HEK293 (cell line): ENCODE data around the gene MAFF.

Experiments
- CTCF ChIA-PET: fragments of 350-600 bp; formaldehyde crosslinking; extraction: SDS; loops from one replicate; lab custom pipeline; 2021; ENCODE audit warnings: antibody characterized with exemption; lab: Yijun Ruan, JAX
- POLR2A ChIA-PET: fragments of 300-600 bp; formaldehyde crosslinking; extraction: SDS; loops from one replicate; lab custom pipeline; 2020; ENCODE audit warnings: antibody characterized with exemption, inconsistent platforms; lab: Yijun Ruan, JAX
- H3K27ac ChIP-seq: fragments of 200-500 bp; sonication (Bioruptor generic); 2 replicates; pipeline ENCODE4 v1.5.1; 2014; ENCODE audit warnings: low read depth, low read length, control low read depth, inconsistent platforms; ENCODE audit errors: extremely low read depth
- H3K36me3 ChIP-seq, 2 experiments: fragments of 200-500 bp in 1 of 2; sonication (Bioruptor generic) in 1 of 2; 1 replicate in 1 of 2; 2 replicates in 1 of 2; pipeline ENCODE4 v1.5.1; 2014 to 2017; ENCODE audit warnings: inconsistent platforms in 2 of 2, low read length in 2 of 2; ENCODE audit not compliant: control insufficient read depth in 2 of 2, insufficient read depth in 1 of 2
- H3K4me1 ChIP-seq: fragments of 200-500 bp; sonication (Bioruptor generic); 2 replicates; pipeline ENCODE4 v1.5.1; 2014; ENCODE audit warnings: mild to moderate bottlenecking, low read length, inconsistent platforms; ENCODE audit not compliant: control insufficient read depth, insufficient read depth
- H3K4me3 ChIP-seq: 2 replicates; pipeline ENCODE4 v1.5.1; 2011; ENCODE audit warnings: low read depth, mild to moderate bottlenecking, control low read depth, low read length, moderate library complexity
- H3K9me3 ChIP-seq: fragments of 200-500 bp; sonication (Bioruptor generic); 2 replicates; pipeline ENCODE4 v1.5.1; 2014; ENCODE audit warnings: low read depth, low read length, inconsistent platforms; ENCODE audit not compliant: control insufficient read depth, insufficient read depth
- HOXA7 ChIP-seq: sonication (generic); formaldehyde crosslinking; IDR thresholded peaks from 2 replicates; pipeline ENCODE4 v1.8.1; 2022; ENCODE audit warnings: missing genetic modification reagents, borderline replicate concordance
- KLF16 ChIP-seq: fragments of 450-650 bp; formaldehyde crosslinking; IDR thresholded peaks from 2 replicates; pipeline ENCODE4 v1.5.1; 2017; ENCODE audit warnings: missing biosample characterization, missing genetic modification characterization
- MEIS1 ChIP-seq: sonication (generic); formaldehyde crosslinking; IDR thresholded peaks from 2 replicates; pipeline ENCODE4 v1.8.1; 2022; ENCODE audit warnings: missing genetic modification reagents, mild to moderate bottlenecking, borderline replicate concordance
- REPIN1 ChIP-seq: fragments of 450-650 bp; formaldehyde crosslinking; IDR thresholded peaks from 2 replicates; pipeline ENCODE4 v1.5.1; 2017; ENCODE audit warnings: missing biosample characterization, missing genetic modification characterization, low read depth
- TCF7L2 ChIP-seq: IDR thresholded peaks from 2 replicates; pipeline ENCODE4 v1.6.1; 2011; ENCODE audit warnings: low read depth, mild to moderate bottlenecking, inconsistent platforms, low read length, moderate library complexity, borderline replicate concordance
- YY2 ChIP-seq: fragments of 450-650 bp; formaldehyde crosslinking; IDR thresholded peaks from 2 replicates; pipeline ENCODE4 v1.5.1; 2016; ENCODE audit warnings: missing biosample characterization, missing genetic modification characterization
- ZFP3 ChIP-seq: fragments of 450-650 bp; formaldehyde crosslinking; IDR thresholded peaks from 2 replicates; pipeline ENCODE4 v1.5.1; 2016; ENCODE audit warnings: low read depth, missing biosample characterization, missing genetic modification characterization
- ZFP41 ChIP-seq: fragments of 450-650 bp; formaldehyde crosslinking; IDR thresholded peaks from 2 replicates; pipeline ENCODE4 v1.5.1; 2016; ENCODE audit warnings: missing biosample characterization, missing genetic modification characterization, borderline replicate concordance
- ZNF174 ChIP-seq: fragments of 450-650 bp; formaldehyde crosslinking; IDR thresholded peaks from 2 replicates; pipeline ENCODE4 v1.5.0; 2017; ENCODE audit warnings: missing biosample characterization, mild to moderate bottlenecking, missing genetic modification characterization
- ZNF335 ChIP-seq: fragments of 450-650 bp; formaldehyde crosslinking; conservative IDR thresholded peaks from 2 replicates; pipeline ENCODE4 v1.5.1; 2016; ENCODE audit warnings: missing biosample characterization, missing genetic modification characterization
- ZNF510 ChIP-seq: fragments of 450-650 bp; formaldehyde crosslinking; IDR thresholded peaks from 2 replicates; pipeline ENCODE4 v1.5.1; 2018; ENCODE audit warnings: mild to moderate bottlenecking, missing genetic modification characterization, missing biosample characterization; ENCODE audit not compliant: insufficient replicate concordance
- ZNF549 ChIP-seq: fragments of 450-650 bp; IDR thresholded peaks from 2 replicates; pipeline ENCODE4 v1.5.1; 2018; ENCODE audit warnings: missing biosample characterization, missing genetic modification characterization, mild to moderate bottlenecking, inconsistent platforms, moderate library complexity
- ZNF560 ChIP-seq: fragments of 450-650 bp; formaldehyde crosslinking; IDR thresholded peaks from 2 replicates; pipeline ENCODE4 v1.5.1; 2017; ENCODE audit warnings: missing biosample characterization, missing genetic modification characterization, borderline replicate concordance
- ZNF596 ChIP-seq: fragments of 450-650 bp; IDR thresholded peaks from 2 replicates; pipeline ENCODE4 v1.5.0; 2018; ENCODE audit warnings: missing biosample characterization, mild to moderate bottlenecking, missing genetic modification characterization, moderate library complexity
- ZNF707 ChIP-seq: fragments of 450-650 bp; formaldehyde crosslinking; IDR thresholded peaks from 2 replicates; pipeline ENCODE4 v1.5.1; 2016; ENCODE audit warnings: missing biosample characterization, missing genetic modification characterization
- ZNF837 ChIP-seq: fragments of 450-650 bp; formaldehyde crosslinking; IDR thresholded peaks from 2 replicates; pipeline ENCODE4 v1.5.1; 2016; ENCODE audit warnings: missing biosample characterization, missing genetic modification characterization
- TF ChIP-seq, protein P1 (sequence below): fragments of 450-650 bp; formaldehyde crosslinking; IDR thresholded peaks from 2 replicates; pipeline ENCODE4 v1.5.1; 2016; ENCODE audit warnings: missing biosample characterization, missing genetic modification characterization
- TF ChIP-seq, protein P2 (sequence below): fragments of 450-650 bp; formaldehyde crosslinking; IDR thresholded peaks from 2 replicates; pipeline ENCODE4 v1.5.1; 2016; ENCODE audit warnings: missing biosample characterization, missing genetic modification characterization
- TF ChIP-seq, protein P3 (sequence below): fragments of 450-650 bp; formaldehyde crosslinking; IDR thresholded peaks from 2 replicates; pipeline ENCODE4 v1.5.1; 2016; ENCODE audit warnings: missing biosample characterization, missing genetic modification characterization

The MAFF gene

DNA sequence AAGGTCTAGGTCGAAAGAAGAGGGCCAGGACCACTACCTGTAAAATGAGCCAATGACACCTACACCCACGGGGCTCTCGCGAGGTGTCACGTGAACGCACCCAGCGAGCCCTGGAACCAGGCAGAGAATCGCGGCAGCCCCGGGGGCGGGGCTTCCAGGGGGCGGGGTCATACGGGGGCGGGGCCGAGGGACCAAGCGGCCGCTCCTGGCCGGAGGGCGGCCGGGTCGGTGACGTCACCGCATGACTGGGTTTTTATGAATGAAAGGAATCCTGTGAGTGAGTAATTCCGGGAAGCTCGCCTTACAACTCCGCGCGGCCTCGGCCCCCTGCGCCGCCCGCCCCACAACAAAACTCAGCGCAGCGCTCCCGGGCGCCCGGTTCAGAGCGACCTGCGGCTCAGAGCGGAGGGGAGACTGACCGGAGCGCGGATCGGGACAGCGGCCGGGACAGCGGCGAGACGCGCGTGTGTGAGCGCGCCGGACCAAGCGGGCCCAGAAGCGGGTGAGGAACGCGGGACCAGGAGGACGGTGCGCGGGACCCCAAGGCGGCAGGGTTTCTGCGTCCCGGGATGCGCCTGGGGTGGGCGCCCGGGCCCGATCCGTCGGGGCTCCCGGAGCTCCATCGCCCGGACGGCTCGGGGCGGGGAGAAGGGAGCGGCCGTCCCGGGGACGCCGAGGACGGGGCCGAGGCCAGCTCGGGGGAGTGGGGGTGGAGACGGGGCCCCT is at the start of gene MAFF (continued):
- TF ChIP-seq ZFP41 (tag by site-specific recombination) (no peak), ZNF596 (tag by site-specific recombination) (no peak), KLF16 (tag by site-specific recombination) (no peak), YY2 (tag by site-specific recombination) (no peak), ZFP3 (no peak), ZNF837 (tag by site-specific recombination) (no peak), MEIS1 (no peak), ZNF174 (tag by site-specific recombination) (no peak), TCF7L2 (no peak), ZNF510 (tag by site-specific recombination) (no peak), ZNF707 (tag by site-specific recombination) (no peak), REPIN1 (tag by site-specific recombination) (no peak), ZNF560 (tag by site-specific recombination) (no peak), ZNF549 (tag by site-specific recombination) (no peak)
- TF ChIP-seq, protein P1, sequence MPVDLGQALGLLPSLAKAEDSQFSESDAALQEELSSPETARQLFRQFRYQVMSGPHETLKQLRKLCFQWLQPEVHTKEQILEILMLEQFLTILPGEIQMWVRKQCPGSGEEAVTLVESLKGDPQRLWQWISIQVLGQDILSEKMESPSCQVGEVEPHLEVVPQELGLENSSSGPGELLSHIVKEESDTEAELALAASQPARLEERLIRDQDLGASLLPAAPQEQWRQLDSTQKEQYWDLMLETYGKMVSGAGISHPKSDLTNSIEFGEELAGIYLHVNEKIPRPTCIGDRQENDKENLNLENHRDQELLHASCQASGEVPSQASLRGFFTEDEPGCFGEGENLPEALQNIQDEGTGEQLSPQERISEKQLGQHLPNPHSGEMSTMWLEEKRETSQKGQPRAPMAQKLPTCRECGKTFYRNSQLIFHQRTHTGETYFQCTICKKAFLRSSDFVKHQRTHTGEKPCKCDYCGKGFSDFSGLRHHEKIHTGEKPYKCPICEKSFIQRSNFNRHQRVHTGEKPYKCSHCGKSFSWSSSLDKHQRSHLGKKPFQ (tag by site-specific recombination): no peak
- TF ChIP-seq, protein P2, sequence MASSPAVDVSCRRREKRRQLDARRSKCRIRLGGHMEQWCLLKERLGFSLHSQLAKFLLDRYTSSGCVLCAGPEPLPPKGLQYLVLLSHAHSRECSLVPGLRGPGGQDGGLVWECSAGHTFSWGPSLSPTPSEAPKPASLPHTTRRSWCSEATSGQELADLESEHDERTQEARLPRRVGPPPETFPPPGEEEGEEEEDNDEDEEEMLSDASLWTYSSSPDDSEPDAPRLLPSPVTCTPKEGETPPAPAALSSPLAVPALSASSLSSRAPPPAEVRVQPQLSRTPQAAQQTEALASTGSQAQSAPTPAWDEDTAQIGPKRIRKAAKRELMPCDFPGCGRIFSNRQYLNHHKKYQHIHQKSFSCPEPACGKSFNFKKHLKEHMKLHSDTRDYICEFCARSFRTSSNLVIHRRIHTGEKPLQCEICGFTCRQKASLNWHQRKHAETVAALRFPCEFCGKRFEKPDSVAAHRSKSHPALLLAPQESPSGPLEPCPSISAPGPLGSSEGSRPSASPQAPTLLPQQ: no peak

DNA sequence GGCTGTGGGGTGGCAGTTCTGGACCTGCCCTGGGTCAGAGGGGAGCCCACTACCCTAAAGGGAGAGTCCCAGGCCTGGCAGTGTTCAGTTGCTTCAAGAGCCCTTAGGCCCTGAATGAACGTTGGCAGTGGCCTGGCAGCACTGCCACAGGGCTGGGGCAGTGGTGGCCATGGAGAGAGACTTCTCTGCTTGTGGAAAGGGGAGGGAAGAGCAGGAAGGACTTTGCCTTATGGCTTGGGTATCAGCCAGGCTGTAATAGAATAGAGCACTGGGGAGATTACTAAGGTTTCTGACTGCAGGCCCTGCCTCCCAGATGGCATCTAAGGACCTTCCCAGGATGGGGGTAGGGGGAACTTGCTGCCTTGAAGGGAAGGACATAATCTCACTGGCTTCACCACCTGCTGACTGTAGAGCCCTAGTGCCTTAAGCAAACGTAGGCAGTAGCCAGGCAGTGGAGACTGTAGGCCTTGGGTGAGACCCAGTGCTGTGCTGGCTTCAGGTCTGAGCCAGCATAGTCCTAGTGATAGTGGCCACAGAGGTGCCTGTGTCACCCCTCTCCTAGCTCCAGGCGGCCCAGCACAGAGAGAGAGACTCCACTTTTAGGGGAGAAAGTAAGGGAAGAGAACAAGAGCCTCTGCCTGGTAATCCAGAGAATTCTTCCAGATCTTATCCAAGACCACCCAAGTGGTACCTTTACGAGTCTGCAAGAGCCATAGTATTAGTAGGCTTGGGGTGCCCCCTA is 47.8 kb upstream of the MAFF start:
- POLR2A ChIA-PET: no interaction called here
- Histone ChIP-seq H3K4me3 (no peak overlapping the region), H3K4me1 (no peaks in the 10 kb centered on the region), H3K27ac (no peak overlapping the region), H3K9me3 (no peaks in the 10 kb centered on the region), H3K36me3 (no peaks in the 10 kb centered on the region)
- TF ChIP-seq, protein P3, sequence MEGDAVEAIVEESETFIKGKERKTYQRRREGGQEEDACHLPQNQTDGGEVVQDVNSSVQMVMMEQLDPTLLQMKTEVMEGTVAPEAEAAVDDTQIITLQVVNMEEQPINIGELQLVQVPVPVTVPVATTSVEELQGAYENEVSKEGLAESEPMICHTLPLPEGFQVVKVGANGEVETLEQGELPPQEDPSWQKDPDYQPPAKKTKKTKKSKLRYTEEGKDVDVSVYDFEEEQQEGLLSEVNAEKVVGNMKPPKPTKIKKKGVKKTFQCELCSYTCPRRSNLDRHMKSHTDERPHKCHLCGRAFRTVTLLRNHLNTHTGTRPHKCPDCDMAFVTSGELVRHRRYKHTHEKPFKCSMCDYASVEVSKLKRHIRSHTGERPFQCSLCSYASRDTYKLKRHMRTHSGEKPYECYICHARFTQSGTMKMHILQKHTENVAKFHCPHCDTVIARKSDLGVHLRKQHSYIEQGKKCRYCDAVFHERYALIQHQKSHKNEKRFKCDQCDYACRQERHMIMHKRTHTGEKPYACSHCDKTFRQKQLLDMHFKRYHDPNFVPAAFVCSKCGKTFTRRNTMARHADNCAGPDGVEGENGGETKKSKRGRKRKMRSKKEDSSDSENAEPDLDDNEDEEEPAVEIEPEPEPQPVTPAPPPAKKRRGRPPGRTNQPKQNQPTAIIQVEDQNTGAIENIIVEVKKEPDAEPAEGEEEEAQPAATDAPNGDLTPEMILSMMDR (tag by site-specific recombination): 0 out of 2 replicates have a peak, but pooled peaks have one; percentile 35
- TF ChIP-seq ZNF335 (tag by site-specific recombination) (peak; percentile 41), HOXA7 (no peak)
- CTCF ChIA-PET: interaction anchor here (0.7 to 0.8 kb wide), 2 partner anchors 124 to 199 kb away, joined by 3 read pairs; no protein-coding TSS in a partner anchor
